K562 (cell line): ENCODE measurements around the gene PRMT5. TPM values are rescaled to one million over a fixed set of nuclear protein-coding genes. Genes with fewer than 3 reads are reported as not detected.

ENCODE experiments used
- ATAC-seq: fragments of 200-7000 bp; cut with Tn5 transposase; 3 replicates; pipeline ENCODE4 v1.9.1; 2020; ENCODE audit warnings: moderate library complexity
- BruUV-seq: library from RNA; stranded (reverse); fragments of 400-500 nt; replicated peaks from 2 replicates; lab custom pipeline; 2021; lab: Mats Ljungman, UMichigan
- CTCF ChIA-PET: fragments of 300-600 bp; formaldehyde crosslinking; extraction: SDS; loops from one replicate; lab custom pipeline; 2021; ENCODE audit warnings: low intra/inter-chr PET ratio; lab: Yijun Ruan, JAX
- POLR2A ChIA-PET: fragments of 300-600, 350-650 bp; sonication (Branson Sonifier 250); formaldehyde crosslinking; extraction: SDS; loops from one replicate; lab custom pipeline; 2021; ENCODE audit warnings: antibody characterized with exemption, inconsistent platforms; lab: Yijun Ruan, JAX
- DNase-seq, 4 experiments: peaks; one replicate each; pipeline versions ENCODE4 v3.0.0 to v3.0.0-alpha.2; 2011 to 2018; ENCODE audit warnings: low spot score in 3 of 4, mixed read lengths in 3 of 4; ENCODE audit errors: extremely low read depth in 1 of 4
- FAIRE-seq: peaks from 2 replicates; lab custom pipeline; 2011; peaks lifted over from hg19 to GRCh38; lab: Jason Lieb, UNC
- H2AFZ ChIP-seq: 2 replicates; pipeline ENCODE4 v1.6.0; 2011; ENCODE audit warnings: low read depth, low read length, control low read depth, inconsistent platforms
- H3K27ac ChIP-seq: fragments of 200-600 bp; 3 replicates; pipeline ENCODE4 v1.8.0; 2011; ENCODE audit warnings: low read depth, mild to moderate bottlenecking, control low read depth, inconsistent platforms, low read length, moderate library complexity, mixed read lengths; ENCODE audit errors: extremely low read depth
- H3K27me3 ChIP-seq, 2 experiments: fragments of 300-600 bp in 1 of 2; 2 replicates in 1 of 2; 3 replicates in 1 of 2; pipeline versions ENCODE4 v1.6.0 to v1.8.0; 2011; ENCODE audit warnings: inconsistent platforms in 2 of 2, low read length in 2 of 2, mild to moderate bottlenecking in 1 of 2, mixed read lengths in 1 of 2, moderate library complexity in 1 of 2; ENCODE audit not compliant: control insufficient read depth in 2 of 2, insufficient read depth in 2 of 2
- H3K36me3 ChIP-seq: fragments of 300-600 bp; 3 replicates; pipeline ENCODE4 v1.8.0; 2011; ENCODE audit warnings: mild to moderate bottlenecking, low read length, inconsistent platforms; ENCODE audit not compliant: control insufficient read depth, insufficient read depth
- H3K4me1 ChIP-seq, 2 experiments: fragments of 200-600 bp in 1 of 2; replicated peaks in 1 of 2; 2 replicates in 1 of 2; 3 replicates in 1 of 2; pipeline versions ENCODE4 v1.5.1 to v1.8.0; 2011; ENCODE audit warnings: inconsistent platforms in 2 of 2, low read length in 2 of 2, mild to moderate bottlenecking in 1 of 2, mixed read lengths in 1 of 2, moderate library complexity in 1 of 2; ENCODE audit not compliant: control insufficient read depth in 2 of 2, insufficient read depth in 2 of 2
- H3K4me2 ChIP-seq: 2 replicates; pipeline ENCODE4 v1.6.1; 2011; ENCODE audit warnings: low read length, control low read depth, inconsistent platforms, mixed read lengths; ENCODE audit not compliant: insufficient read depth
- H3K4me3 ChIP-seq: fragments of 200-600 bp; sonication (generic), shearing (Covaris generic); 2 replicates; pipeline ENCODE4 v1.5.1; 2016; ENCODE audit warnings: control low read depth, inconsistent platforms
- H3K79me2 ChIP-seq: fragments of 200-600 bp; 3 replicates; pipeline ENCODE4 v1.8.0; 2011; ENCODE audit warnings: low read length, inconsistent platforms; ENCODE audit not compliant: control insufficient read depth, insufficient read depth
- H3K9ac ChIP-seq, 2 experiments: 2 replicates each; pipeline versions ENCODE4 v1.6.0 to v1.6.1; 2011; ENCODE audit warnings: low read depth in 2 of 2, low read length in 2 of 2, control low read depth in 1 of 2, inconsistent platforms in 1 of 2, mild to moderate bottlenecking in 1 of 2, mixed read lengths in 1 of 2; ENCODE audit not compliant: insufficient read depth in 1 of 2
- H3K9me1 ChIP-seq: one replicate; pipeline ENCODE4 v1.6.0; 2011; ENCODE audit warnings: inconsistent platforms, mild to moderate bottlenecking, low read length, moderate library complexity; ENCODE audit not compliant: control insufficient read depth, insufficient read depth
- H3K9me3 ChIP-seq: replicated peaks from 2 replicates; pipeline ENCODE4 v1.5.1; 2011; ENCODE audit warnings: low read depth, low read length, inconsistent platforms; ENCODE audit not compliant: control insufficient read depth, insufficient read depth
- H4K20me1 ChIP-seq: replicated peaks from 2 replicates; pipeline ENCODE4 v1.6.1; 2011; ENCODE audit warnings: low read length, inconsistent platforms, mixed read lengths; ENCODE audit not compliant: control insufficient read depth, insufficient read depth
- CBFA2T2 ChIP-seq: fragments of 450-650 bp; conservative IDR thresholded peaks from 2 replicates; pipeline ENCODE4 v1.6.1; 2017; ENCODE audit warnings: mild to moderate bottlenecking
- GMEB1 ChIP-seq: fragments of 250-450 bp; sonication (Bioruptor Pico); IDR thresholded peaks from 2 replicates; pipeline ENCODE4 v1.4.0; 2020; ENCODE audit warnings: mild to moderate bottlenecking
- MCM2 ChIP-seq: fragments of 450-650 bp; IDR thresholded peaks from 2 replicates; pipeline ENCODE4 v1.6.1; 2017; ENCODE audit warnings: low read depth, mild to moderate bottlenecking
- POLR3A ChIP-seq: IDR thresholded peaks from 2 replicates; pipeline ENCODE4 v1.6.1; 2011; ENCODE audit warnings: borderline replicate concordance, mild to moderate bottlenecking, moderate library complexity; ENCODE audit not compliant: insufficient read length, insufficient read depth; ENCODE audit errors: extremely low read depth
- RBM17 ChIP-seq: fragments of 200-400 bp; formaldehyde crosslinking; IDR thresholded peaks from 2 replicates; pipeline ENCODE4 v1.6.1; 2017; ENCODE audit warnings: low read depth, mild to moderate bottlenecking, low read length, borderline replicate concordance
- USF2 ChIP-seq: sonication (generic); formaldehyde crosslinking; IDR thresholded peaks from 2 replicates; pipeline ENCODE4 v1.5.0; 2020; ENCODE audit warnings: missing genetic modification reagents
- ZNF507 ChIP-seq: conservative IDR thresholded peaks from 2 replicates; pipeline ENCODE4 v1.6.1; 2017; ENCODE audit warnings: missing genetic modification characterization, missing compliant biosample characterization
- ZNF780A ChIP-seq: fragments of 250-450 bp; sonication (Bioruptor Pico); IDR thresholded peaks from 2 replicates; pipeline ENCODE4 v1.5.0; 2021; ENCODE audit warnings: mild to moderate bottlenecking
- WGBS: fragments of 100-300 bp; shearing (Covaris generic); methylation state at CpG from one replicate; pipeline ENCODE4 v1.1.6; 2016; ENCODE audit warnings: low coverage, mixed read lengths; ENCODE audit not compliant: insufficient coverage; ENCODE audit errors: missing lambda C conversion rate; 5-methylcytosine and 5-hydroxymethylcytosine counted together
- in situ Hi-C: fragments of 300-500 bp; cut with MboI; formaldehyde crosslinking; loops from 4 replicates; pipeline ENCODE4 v1.15.0; 2018; ENCODE audit warnings: inconsistent platforms, mixed read lengths
- intact Hi-C: fragments of 100-400 bp; cut with micrococcal nuclease; formaldehyde crosslinking; loops from 2 replicates; pipeline ENCODE4 v1.14.2; 2022
- polyA plus RNA-seq, 8 experiments: library from polyadenylated mRNA; depleted of rRNA in 4 of 8; stranded (reverse) in 5 of 8; unstranded in 3 of 8; fragments of >200 nt; fragmentation: Nextera tagmentation in 2 of 8; fragmentation: Illumina TruSeq in 1 of 8; extraction: Ambion mirVana in 2 of 8; extraction: Trizol in 1 of 8; gene quantifications; 2 replicates each; pipeline versions ENCODE4 v1.2.1 to v1.2.3, GENCODE V29; 2011 to 2014; ENCODE audit warnings: inconsistent platforms in 1 of 8, missing spikeins in 1 of 8
- total RNA-seq, 7 experiments: library from RNA; depleted of rRNA in 6 of 7; stranded (reverse); fragments of >200 nt in 6 of 7; fragmentation: Illumina TruSeq in 2 of 7; extraction: Trizol in 2 of 7; gene quantifications; 2 replicates each; pipeline versions ENCODE4 v1.2.1 to v1.2.3, GENCODE V29; 2011 to 2021; ENCODE audit warnings: low replicate concordance in 1 of 7

Gene PRMT5
- total and polyA plus RNA-seq, 9 of the 15 experiments (the other 6 are each of a cell fraction or from before 2014, with no cell fraction given): 114 to 552 (median 222) TPM

- H3K9ac ChIP-seq: no peak overlapping the region
- H2AFZ ChIP-seq: no peak overlapping the region
- intact Hi-C loops: no loop called here
- no TSS peak for BruUV-seq
- H3K9me3 ChIP-seq: no peaks in the 10 kb centered on the region
- in situ Hi-C loops: no loop called here
- ChIA-PET CTCF (no interaction called here), POLR2A (interaction anchor here (6.2 kb wide), 1 partner anchor 7 kb away, joined by 62 read pairs; the partner anchor contains the start of gene RBM23)
- no peaks in the 10 kb centered on the region for H3K27me3 ChIP-seq
- H3K79me2 ChIP-seq: peaks cover 40% of the 10 kb centered on the region
- no peak for FAIRE-seq
- H3K9me1 ChIP-seq: no peaks in the 10 kb centered on the region
- H3K4me1 ChIP-seq: peaks cover 14 to 21% of the 10 kb centered on the region in 2 experiments; a peak in 4 of 5 replicates
- WGBS: 90% methylated on average over 4 of the region's 4 CpGs
- H3K27ac ChIP-seq: no peak overlapping the region
- no peak overlapping the region for H3K4me2 ChIP-seq
- no peak for DNase-seq
- H3K4me3 ChIP-seq: no peak overlapping the region
- no peak for TF ChIP-seq USF2 (CRISPR knock-in tag)
- no peak for TF ChIP-seq ZNF780A (CRISPR knock-in tag)
- no peak for TF ChIP-seq CBFA2T2
- H3K36me3 ChIP-seq: peaks cover 67% of the 10 kb centered on the region
- H4K20me1 ChIP-seq: no peaks in the 10 kb centered on the region
- no peak for ATAC-seq
These were observed 2.9 kb downstream of the PRMT5 start for GRCh38 chr14:22926316-22926715.

GRCh38 chr14:22925513-22925912, 3.7 kb downstream of the PRMT5 start:
- Histone ChIP-seq H2AFZ (no peak overlapping the region), H3K27ac (no peak overlapping the region), H3K9me1 (no peaks in the 10 kb centered on the region), H3K9ac (no peak overlapping the region), H3K27me3 (no peaks in the 10 kb centered on the region), H4K20me1 (no peaks in the 10 kb centered on the region), H3K9me3 (no peaks in the 10 kb centered on the region), H3K36me3 (peaks cover 75% of the 10 kb centered on the region), H3K79me2 (peaks cover 40% of the 10 kb centered on the region), H3K4me2 (no peak overlapping the region), H3K4me3 (no peak overlapping the region), H3K4me1 (peaks cover 10 to 22% of the 10 kb centered on the region in 2 experiments; a peak in 4 of 5 replicates)
- DNase-seq (no peak), ATAC-seq (no peak), FAIRE-seq (no peak)
- intact Hi-C loops: no loop called here
- 93% methylated on average over 8 of the region's 8 CpGs for WGBS
- ChIA-PET CTCF (no interaction called here), POLR2A (no interaction called here)
- TF ChIP-seq GMEB1: no peak
- no peak for TF ChIP-seq POLR3A
- no peak for TF ChIP-seq MCM2
- no peak for TF ChIP-seq RBM17
- no peak for TF ChIP-seq ZNF507 (tag)
- in situ Hi-C loops: no loop called here
- BruUV-seq: no TSS peak
